KBM-7 (cell line): ENCODE results near the gene MYL3.

Experiments
- DNase-seq: peaks from one replicate; pipeline ENCODE4 v3.0.0-alpha.2; 2015
- in situ Hi-C: fragments of 300-500 bp; cut with MboI; formaldehyde crosslinking; loops from 2 replicates; pipeline ENCODE4 v1.14.3; 2020; ENCODE audit warnings: low sequenced_read_pairs, low pct_unique_long_range_greater_than_20kb, mixed read lengths

The MYL3 gene

GRCh38 chr3:46870651-46871050 is 7.4 kb upstream of the MYL3 start:
- no peak for DNase-seq
- in situ Hi-C loops, result no loop called here

- no peak for DNase-seq
- in situ Hi-C loops, result no loop called here
Measured at GRCh38 chr3:46869440-46869839, 6.2 kb upstream of the MYL3 start.

DNA sequence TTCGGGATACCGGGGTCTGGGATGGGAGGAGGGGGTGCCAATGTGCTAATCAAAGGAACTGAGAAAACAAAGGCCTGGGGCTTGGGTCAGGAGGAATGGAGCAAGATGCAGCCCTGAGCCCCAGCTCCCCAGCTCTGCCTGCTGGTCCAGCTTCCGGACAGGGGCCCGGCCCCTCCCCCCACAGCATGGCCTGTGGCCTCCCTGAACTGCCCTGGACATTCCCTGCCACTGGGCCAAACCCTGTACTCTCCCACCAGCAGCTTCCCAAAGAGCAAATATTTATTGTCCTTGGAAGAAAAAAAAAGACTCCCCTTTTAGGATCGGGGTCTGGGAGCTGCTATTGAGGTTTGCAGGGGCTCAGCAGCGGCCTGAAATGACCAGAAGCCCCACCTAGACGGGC is 5.7 kb upstream of the MYL3 start:
- no peak for DNase-seq
- in situ Hi-C loops, result no loop called here

DNA sequence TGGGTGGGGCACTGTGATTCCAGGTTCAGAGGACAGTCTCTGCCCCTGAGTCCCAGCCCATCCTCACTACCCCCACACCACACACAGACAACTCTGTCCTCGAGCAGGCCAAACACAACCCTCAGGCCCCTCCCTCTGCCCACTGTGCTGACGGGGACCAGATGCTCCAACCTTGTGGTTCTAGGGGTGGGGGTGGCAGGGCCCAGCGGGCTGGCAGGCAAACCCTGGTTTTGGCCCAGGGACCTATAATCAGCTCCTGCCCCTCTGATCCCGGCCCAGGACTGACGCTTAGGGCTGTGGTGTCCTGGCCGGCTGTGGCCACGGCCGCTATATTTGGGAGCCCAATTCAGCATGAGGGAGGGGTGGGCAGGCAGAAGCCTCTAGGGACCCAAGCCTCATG is 5.0 kb upstream of the MYL3 start:
- in situ Hi-C loops, result no loop called here
- no peak for DNase-seq

GRCh38 chr3:46867550-46867898 is 4.3 kb upstream of the MYL3 start:
- in situ Hi-C loops, result no loop called here

GRCh38 chr3:46866720-46867549 is 3.7 kb upstream of the MYL3 start:
- peak; percentile 53 for DNase-seq
- in situ Hi-C loops, result no loop called here

More at GRCh38 chr3:46867550-46867898, 4.3 kb upstream of the MYL3 start:
- DNase-seq, result no peak

DNA sequence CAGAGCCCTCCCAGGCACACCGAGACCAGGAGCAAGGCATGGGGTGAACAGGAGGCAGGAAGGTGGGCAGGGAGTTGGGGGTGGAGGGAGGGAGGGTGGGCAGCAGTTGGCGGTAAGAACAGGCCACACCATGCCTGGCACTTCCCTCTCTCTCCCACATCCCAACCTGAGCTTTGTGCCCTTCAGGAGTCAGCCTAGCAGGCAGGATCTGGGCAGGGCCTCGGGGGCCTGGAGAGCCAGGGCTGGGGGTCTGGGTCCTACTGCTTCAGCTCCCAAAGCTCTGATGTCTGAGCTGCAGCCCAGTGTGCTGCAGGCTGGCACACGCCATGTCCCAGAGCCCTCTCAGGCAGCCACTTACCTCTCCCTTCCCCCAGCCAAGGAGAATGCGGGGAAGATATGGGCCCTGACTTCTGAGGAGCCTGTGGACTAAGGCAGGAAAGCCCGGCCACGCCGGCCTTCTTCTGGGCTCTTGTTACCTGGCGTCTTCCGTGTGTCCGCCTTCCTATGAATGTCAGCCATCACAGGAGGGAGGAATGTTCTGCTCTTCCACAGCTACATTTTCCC is 2.9 kb upstream of the MYL3 start:
- DNase-seq, result no peak
- in situ Hi-C loops, result no loop called here

GRCh38 chr3:46865546-46865945 is 2.3 kb upstream of the MYL3 start:
- in situ Hi-C loops, result no loop called here
- no peak for DNase-seq

GRCh38 chr3:46865031-46865507 is 1.8 kb upstream of the MYL3 start:
- no peak for DNase-seq
- in situ Hi-C loops, result no loop called here

DNA sequence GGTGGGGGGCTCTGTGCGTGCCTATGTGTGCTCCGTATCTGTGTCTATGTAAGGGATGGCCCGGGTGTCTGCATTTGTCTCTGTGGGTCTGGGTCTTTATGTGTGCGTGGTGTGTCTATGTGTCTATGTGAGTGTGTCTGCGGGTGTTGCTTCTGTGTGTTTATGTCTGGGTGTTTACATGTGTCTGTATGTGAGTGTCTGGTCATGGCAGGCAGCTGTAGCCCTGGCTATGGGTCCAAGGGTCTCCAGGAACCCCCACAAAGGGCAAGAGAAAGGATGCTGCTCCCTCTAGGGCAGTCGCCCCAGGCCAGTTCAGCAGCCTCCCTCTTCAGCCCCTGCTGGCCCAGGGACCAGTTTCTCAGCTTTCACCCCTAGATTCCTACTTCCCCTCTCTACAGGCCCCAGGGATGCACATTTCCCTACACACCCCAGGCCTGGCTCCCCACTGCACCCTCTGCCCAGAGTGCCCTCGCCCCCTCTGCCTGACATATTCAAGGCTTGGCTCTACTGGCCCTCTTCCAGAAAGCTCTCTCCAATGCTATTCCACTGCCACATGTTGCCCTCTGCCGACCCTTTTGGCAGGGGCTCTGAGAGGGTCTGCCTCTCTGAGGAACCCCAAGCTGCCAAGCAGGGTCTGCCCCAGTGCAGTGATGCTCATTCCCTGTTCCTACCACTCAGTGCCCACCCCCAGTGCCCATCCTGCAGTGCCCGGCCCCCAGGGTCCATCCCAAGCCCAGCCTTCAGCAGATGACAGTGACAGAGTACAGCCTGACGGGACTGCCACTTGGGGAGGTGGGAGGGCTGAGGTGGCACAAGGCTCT is 1.0 kb upstream of the MYL3 start:
- in situ Hi-C loops, result no loop called here

GRCh38 chr3:46862369-46863025 is 747 bp downstream of the MYL3 start:
- in situ Hi-C loops, result no loop called here
- no peak for DNase-seq

More for the DNA sequence above, 1.0 kb upstream of the MYL3 start:
- DNase-seq, result no peak

DNA sequence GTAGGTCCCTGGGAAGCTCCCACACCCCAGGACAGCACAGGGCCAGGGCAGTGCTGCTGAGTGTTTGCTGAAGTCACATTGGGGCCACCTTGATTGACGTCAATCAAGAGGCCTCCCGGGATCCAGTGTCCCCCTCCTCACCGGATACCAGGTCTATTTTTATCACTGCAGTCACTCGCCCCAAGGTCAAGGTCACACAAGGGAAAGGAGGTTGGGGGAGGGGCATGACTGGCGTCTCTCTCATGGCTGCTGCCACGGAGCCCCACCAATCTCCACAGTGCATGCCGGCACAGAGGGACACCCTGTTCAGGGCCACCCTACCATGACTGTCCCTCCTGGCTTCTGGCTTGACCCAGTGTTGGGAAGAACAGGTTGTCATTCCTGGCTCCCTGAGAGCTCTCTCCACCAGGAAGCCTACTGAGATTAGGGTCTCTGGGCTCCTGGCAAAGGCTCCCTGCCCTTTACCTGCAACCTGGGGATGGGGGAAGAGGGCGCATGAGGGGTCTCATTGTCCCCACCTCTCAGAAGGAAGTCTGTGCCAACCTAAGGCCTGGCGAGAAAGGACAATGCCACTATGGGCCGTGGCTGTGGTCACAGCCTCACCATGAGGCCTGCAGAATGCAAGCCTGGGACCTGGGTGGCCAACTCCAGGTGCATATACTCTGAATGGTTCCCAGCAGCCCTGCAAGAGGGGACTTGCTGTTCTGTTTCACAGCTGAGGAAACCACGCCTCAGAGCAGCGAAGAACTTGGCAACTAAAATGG is 1.5 kb downstream of the MYL3 start:
- no peak for DNase-seq
- in situ Hi-C loops, result no loop called here

DNA sequence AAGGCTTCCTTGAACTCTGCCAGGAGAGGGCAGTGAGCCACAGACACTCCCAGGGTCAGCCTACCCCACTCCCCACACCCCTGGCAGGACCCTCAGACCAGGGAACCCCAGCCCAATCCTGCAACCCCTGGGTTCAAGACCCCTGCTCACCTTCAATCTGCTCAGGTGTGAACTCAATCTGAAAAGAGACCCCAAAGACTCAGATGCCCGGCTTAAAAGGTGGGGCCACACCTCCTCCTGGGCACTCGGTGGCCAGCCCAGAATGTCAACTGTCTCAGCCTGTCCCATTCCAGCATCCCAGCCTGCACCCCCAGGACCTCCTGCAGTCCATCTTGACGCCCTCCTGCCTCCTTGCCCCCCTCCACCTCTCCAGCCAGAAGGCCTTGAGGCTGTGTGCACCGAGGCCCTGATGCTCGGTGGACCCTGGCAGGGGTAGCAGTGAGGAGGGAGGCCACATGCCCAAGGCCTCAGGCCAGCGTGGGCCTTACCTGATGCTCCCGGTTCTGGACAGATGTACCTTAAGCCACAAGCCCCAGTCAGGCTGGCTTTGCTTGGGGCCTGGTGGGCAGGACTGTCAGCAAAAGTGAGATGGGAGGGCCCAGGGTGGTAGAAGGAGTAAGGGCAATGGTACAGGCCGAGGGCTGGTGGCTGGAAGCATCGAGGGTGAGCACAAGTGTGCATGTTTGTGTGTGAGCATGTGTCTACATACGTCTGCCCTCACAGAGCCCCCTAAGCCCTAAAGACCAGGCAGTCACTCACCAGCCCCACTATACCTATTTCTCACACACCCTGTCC is 2.2 kb downstream of the MYL3 start:
- in situ Hi-C loops, result no loop called here
- DNase-seq, result no peak

DNA sequence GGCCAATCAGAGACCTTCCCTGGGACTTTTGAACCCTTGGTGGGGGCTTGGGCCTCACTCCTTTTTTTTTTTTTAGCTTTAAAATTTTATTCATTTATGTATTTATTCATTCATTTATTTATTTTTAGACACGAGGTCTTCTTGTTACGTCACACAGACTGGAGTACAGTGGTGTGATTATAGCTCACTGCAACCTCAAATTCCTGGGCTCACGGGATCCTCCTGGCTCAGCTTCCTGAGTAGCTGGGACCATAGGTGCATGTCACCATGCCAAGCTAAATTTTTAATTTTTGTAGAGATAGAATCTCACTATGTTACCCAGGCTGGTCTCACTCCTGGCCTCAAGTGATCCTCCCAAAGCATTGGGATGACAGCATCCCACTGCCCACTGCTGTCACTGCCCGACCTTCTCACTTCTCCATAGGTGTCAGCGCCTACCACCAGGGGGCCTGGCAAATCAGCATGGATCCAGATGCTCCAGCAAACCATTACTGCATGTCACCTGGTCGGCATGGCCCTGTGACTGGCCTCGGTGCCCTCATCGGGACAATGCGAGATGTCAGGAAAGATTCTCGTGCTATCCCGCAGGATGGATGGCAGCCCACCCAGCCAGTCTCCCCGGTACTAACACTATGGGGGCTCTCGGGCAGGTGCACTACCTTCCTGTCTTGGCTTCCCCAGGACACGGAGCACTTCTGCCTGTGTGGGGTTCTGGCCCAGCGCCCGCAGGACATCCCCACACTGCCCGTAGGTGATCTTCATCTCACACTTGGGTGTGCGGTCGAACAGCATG is 3.0 kb downstream of the MYL3 start:
- peak; percentile 28 for DNase-seq
- in situ Hi-C loops, result no loop called here

GRCh38 chr3:46859001-46859710 is 4.1 kb downstream of the MYL3 start:
- DNase-seq, result no peak
- in situ Hi-C loops, result no loop called here

DNA sequence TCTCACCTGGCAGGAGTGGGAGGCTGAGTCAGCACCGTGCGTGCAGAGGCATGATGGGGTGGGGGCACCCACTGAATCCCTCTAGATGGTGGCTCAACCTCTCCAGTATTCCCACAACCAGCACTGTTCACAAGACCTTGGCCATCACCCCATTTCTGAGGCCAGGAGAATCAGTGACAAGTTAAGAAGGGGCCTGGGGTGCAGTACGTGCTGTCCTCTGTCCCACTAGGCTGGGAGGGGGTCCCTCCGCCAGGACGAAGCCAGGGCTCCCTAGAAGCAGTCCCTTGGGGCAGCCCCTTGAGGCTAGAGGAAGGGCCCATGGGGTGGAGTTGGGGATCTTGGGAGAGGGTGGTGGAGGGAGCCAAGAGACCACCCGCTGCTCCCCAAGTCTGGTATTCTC is 4.8 kb downstream of the MYL3 start:
- in situ Hi-C loops, result no loop called here
- DNase-seq, result no peak
